Endodermal cell (in vitro differentiated cells): ENCODE results near the gene LILRB3. TPM values are rescaled to one million over a fixed set of nuclear protein-coding genes. Genes with fewer than 3 reads are reported as not detected.

Source experiments
- DNase-seq: peaks from one replicate; pipeline ENCODE4 v3.0.0-alpha.2; 2017
- H3K27ac ChIP-seq: 2 replicates; pipeline ENCODE4 v1.5.1; 2013; ENCODE audit warnings: mild to moderate bottlenecking, low read depth, low read length, moderate library complexity
- H3K27me3 ChIP-seq: 2 replicates; pipeline ENCODE4 v1.6.1; 2013; ENCODE audit warnings: mild to moderate bottlenecking, low read length, moderate library complexity; ENCODE audit not compliant: insufficient read depth, control insufficient read depth, poor library complexity, severe bottlenecking
- H3K36me3 ChIP-seq: 2 replicates; pipeline ENCODE4 v1.7.0; 2013; ENCODE audit warnings: mild to moderate bottlenecking, low read length, moderate library complexity; ENCODE audit not compliant: control insufficient read depth, insufficient read depth
- H3K4me1 ChIP-seq: one replicate; pipeline ENCODE4 v1.7.0; 2013; ENCODE audit warnings: low read length; ENCODE audit not compliant: control insufficient read depth, insufficient read depth
- H3K4me3 ChIP-seq: 2 replicates; pipeline ENCODE4 v1.5.1; 2013; ENCODE audit warnings: mild to moderate bottlenecking, low read length, moderate library complexity
- H3K9ac ChIP-seq: 2 replicates; pipeline ENCODE4 v1.6.1; 2013; ENCODE audit warnings: mild to moderate bottlenecking, low read length, moderate library complexity; ENCODE audit not compliant: poor library complexity, severe bottlenecking; ENCODE audit errors: extremely low read depth
- H3K9me3 ChIP-seq: 2 replicates; pipeline ENCODE4 v1.6.1; 2013; ENCODE audit warnings: mild to moderate bottlenecking, low read length, moderate library complexity; ENCODE audit not compliant: control insufficient read depth
- H3K27ac Mint-ChIP-seq: 2 replicates; pipeline ENCODE4 v1.8.0; 2020; ENCODE audit warnings: mixed read lengths
- H3K27me3 Mint-ChIP-seq: 2 replicates; pipeline ENCODE4 v1.8.0; 2021; ENCODE audit warnings: mild to moderate bottlenecking, mixed read lengths; ENCODE audit not compliant: insufficient read depth
- H3K36me3 Mint-ChIP-seq: 2 replicates; pipeline ENCODE4 v1.8.0; 2020; ENCODE audit warnings: low read depth, mixed read lengths
- H3K4me1 Mint-ChIP-seq: 2 replicates; pipeline ENCODE4 v1.8.0; 2020; ENCODE audit warnings: mixed read lengths
- H3K4me3 Mint-ChIP-seq: 2 replicates; pipeline ENCODE4 v1.8.0; 2020; ENCODE audit warnings: mild to moderate bottlenecking, moderate library complexity, mixed read lengths
- H3K9me3 Mint-ChIP-seq: 2 replicates; pipeline ENCODE4 v1.8.0; 2020; ENCODE audit warnings: mild to moderate bottlenecking, mixed read lengths
- whole genome bisulfite sequencing, 2 experiments: methylation state at CpG; one replicate each; pipeline versions ENCODE4 v1.1.5 to v1.1.7; 2013; ENCODE audit warnings: missing lambda C conversion rate in 2 of 2, mixed read lengths in 1 of 2; ENCODE audit not compliant: insufficient coverage in 1 of 2, insufficient read length in 1 of 2; 5-methylcytosine and 5-hydroxymethylcytosine counted together
- total RNA-seq, 2 donors: library from RNA; stranded (reverse); fragmentation: NEBNext Ultra II Directional in 1 of 2; extraction: Animal tissue kit (Norgen Biotek cat#: 25700) in 1 of 2; gene quantifications; 2 replicates in 1 of 2; 3 replicates in 1 of 2; pipeline ENCODE4 v1.2.1, GENCODE V29; 2021
- TF ChIP-seq, protein P1 (sequence below): fragments of 200-600 bp; sonication (generic); conservative IDR thresholded peaks from 2 replicates; pipeline ENCODE4 v1.5.0; 2021; ENCODE audit warnings: antibody characterized with exemption, mild to moderate bottlenecking

Gene LILRB3
- total RNA-seq, 2 donors from 2014 or later, result not detected

DNA sequence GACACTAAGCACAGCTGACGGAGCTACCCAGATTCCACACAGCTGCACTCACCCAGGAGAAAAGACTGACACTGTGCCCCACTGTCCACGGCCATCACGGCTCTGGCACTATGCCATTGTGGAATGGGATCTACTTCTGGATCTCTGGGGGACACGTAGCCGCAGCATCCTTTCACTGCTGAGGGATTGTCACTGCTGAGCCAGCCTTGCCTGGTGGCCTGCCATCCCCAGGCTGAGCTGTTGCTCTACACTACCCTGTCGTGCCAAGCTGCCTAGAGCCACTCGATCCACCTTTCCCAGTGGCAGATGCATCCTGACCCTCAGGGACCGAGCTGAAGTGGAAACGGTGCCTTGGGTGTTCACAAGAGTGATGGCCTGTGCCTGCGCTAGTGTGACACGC lies 39.3 kb upstream of the LILRB3 start:
- no peak overlapping the region for H3K27ac Mint-ChIP-seq
- H3K4me1 Mint-ChIP-seq, result no peaks in the 10 kb centered on the region
- no peaks in the 10 kb centered on the region for H3K36me3 Mint-ChIP-seq
- no peaks in the 10 kb centered on the region for H3K4me1 ChIP-seq
- H3K27ac ChIP-seq, result no peak overlapping the region
- peaks cover 16% of the 10 kb centered on the region for H3K27me3 Mint-ChIP-seq
- H3K36me3 ChIP-seq, result no peaks in the 10 kb centered on the region
- WGBS, 2 experiments, result 88 to 93% methylated on average over 8 to 11 of the region's 11 CpGs
- no peak overlapping the region for H3K4me3 Mint-ChIP-seq
- TF ChIP-seq, protein P1, sequence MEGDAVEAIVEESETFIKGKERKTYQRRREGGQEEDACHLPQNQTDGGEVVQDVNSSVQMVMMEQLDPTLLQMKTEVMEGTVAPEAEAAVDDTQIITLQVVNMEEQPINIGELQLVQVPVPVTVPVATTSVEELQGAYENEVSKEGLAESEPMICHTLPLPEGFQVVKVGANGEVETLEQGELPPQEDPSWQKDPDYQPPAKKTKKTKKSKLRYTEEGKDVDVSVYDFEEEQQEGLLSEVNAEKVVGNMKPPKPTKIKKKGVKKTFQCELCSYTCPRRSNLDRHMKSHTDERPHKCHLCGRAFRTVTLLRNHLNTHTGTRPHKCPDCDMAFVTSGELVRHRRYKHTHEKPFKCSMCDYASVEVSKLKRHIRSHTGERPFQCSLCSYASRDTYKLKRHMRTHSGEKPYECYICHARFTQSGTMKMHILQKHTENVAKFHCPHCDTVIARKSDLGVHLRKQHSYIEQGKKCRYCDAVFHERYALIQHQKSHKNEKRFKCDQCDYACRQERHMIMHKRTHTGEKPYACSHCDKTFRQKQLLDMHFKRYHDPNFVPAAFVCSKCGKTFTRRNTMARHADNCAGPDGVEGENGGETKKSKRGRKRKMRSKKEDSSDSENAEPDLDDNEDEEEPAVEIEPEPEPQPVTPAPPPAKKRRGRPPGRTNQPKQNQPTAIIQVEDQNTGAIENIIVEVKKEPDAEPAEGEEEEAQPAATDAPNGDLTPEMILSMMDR, result no peak
- H3K9me3 ChIP-seq, result no peaks in the 10 kb centered on the region
- no peak overlapping the region for H3K4me3 ChIP-seq
- H3K9ac ChIP-seq, result no peak overlapping the region
- peak; percentile 32 for DNase-seq
- no peaks in the 10 kb centered on the region for H3K9me3 Mint-ChIP-seq
- no peaks in the 10 kb centered on the region for H3K27me3 ChIP-seq

DNA sequence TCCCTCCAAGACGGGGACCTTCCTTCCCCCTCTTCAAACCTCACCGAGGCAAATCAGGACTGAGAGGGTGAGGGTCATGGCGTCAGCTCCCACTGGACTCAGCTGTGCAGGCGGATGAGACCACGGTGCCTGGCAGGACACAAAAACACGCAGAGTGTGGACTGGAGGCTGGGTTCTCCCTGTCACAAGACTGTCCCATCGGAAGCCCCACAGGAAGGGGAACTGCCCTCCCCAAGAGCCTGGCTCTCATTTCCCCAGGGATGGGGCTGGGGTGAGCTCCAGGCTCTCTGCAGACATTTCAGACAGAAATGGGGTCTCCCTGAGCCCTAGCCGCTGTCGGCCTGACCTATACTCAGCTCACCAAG lies 34.3 kb upstream of the LILRB3 start, which contains the start of gene LILRB5:
Gene LILRB5 (minus strand): TSS at position 158 of the 365 bp plus-strand sequence. CDS start 80 bp downstream, at position 78.
- H3K27ac ChIP-seq, result no peak within 1 kb of the TSS
- Mint-ChIP-seq H3K27ac (no peak within 1 kb of the TSS), H3K9me3 (no peaks in the 10 kb centered on the region), H3K4me1 (no peaks in the 10 kb centered on the region), H3K27me3 (peaks cover 5% of the 10 kb centered on the region), H3K36me3 (no peaks in the 10 kb centered on the region), H3K4me3 (no peak within 1 kb of the TSS)
- DNase-seq, result peak; percentile 33
- no peak within 1 kb of the TSS for H3K4me3 ChIP-seq
- no peaks in the 10 kb centered on the region for H3K9me3 ChIP-seq
- WGBS, 2 experiments, result 85 to 87% methylated on average over 5 to 9 of the region's 9 CpGs
- no peaks in the 10 kb centered on the region for H3K36me3 ChIP-seq
- H3K27me3 ChIP-seq, result no peaks in the 10 kb centered on the region
- no peak within 1 kb of the TSS for H3K9ac ChIP-seq
- TF ChIP-seq, protein P1, result no peak
- no peaks in the 10 kb centered on the region for H3K4me1 ChIP-seq

DNA sequence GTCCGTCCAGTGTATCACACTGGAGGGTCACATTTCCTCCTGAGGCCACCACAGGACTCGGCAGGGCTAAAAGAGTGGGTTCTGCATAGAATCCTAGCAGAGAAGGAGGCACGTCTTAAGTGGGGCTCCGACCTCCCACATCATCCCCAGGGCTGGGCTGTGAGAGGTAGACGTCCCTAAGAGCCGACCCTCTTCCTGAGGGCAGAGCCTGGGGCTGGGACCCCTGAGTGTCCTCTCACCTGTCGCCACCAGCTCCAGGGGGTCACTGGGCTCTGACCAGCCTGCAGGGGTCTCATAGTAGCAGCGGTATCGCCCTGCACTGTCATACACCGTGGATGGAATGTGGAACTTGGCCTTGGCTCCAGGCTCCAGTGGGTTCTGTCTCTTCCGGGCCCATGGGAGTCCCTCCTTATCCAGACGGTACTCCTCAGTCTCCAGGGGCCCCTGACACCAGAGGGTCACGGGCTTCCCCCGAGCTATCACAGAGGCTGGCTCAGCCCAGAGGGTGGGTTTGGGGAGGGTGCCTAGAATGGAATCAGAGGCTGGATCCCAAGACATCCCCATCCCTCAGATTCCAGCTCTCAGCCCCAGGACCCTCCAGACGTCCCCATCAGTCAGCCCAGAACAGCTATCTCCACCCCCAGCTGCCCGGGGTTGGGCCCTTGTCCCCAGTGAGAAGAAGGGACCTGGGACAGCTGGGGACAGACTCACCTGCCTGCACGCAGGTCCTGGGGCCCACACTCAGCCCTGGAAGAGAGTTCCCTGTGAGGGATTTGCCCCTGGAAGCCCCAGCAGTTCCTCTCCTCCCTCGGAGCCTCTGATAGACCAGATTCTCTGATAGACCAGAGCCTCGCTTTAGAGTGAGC lies 33.7 kb upstream of the LILRB3 start:
- Mint-ChIP-seq H3K27ac (no peak overlapping the region), H3K27me3 (peaks cover 2% of the 10 kb centered on the region), H3K36me3 (no peaks in the 10 kb centered on the region), H3K4me3 (no peak overlapping the region), H3K9me3 (no peaks in the 10 kb centered on the region), H3K4me1 (no peaks in the 10 kb centered on the region)
- TF ChIP-seq, protein P1, result no peak
- H3K27me3 ChIP-seq, result no peaks in the 10 kb centered on the region
- peak; percentile 37 for DNase-seq
- no peak overlapping the region for H3K9ac ChIP-seq
- WGBS, 2 experiments, result 83 to 89% methylated on average over 8 to 19 of the region's 19 CpGs
- no peaks in the 10 kb centered on the region for H3K36me3 ChIP-seq
- no peak overlapping the region for H3K27ac ChIP-seq
- no peaks in the 10 kb centered on the region for H3K9me3 ChIP-seq
- no peaks in the 10 kb centered on the region for H3K4me1 ChIP-seq
- no peak overlapping the region for H3K4me3 ChIP-seq
